Measurements from ENCODE around the gene LIG1.

LIG1 gene

GRCh38 chr19:48181505-48181904, 11.4 kb upstream of the LIG1 start:
- DNase-seq: no peak

GRCh38 chr19:48176226-48176625, 6.1 kb upstream of the LIG1 start:
- no peak for DNase-seq

- DNase-seq: no peak
Measured at GRCh38 chr19:48175578-48175977, 5.4 kb upstream of the LIG1 start.

GRCh38 chr19:48174445-48175030, 4.4 kb upstream of the LIG1 start:
- no peak for DNase-seq

GRCh38 chr19:48171710-48172109, 1.6 kb upstream of the LIG1 start:
- no peak for DNase-seq

- DNase-seq: peak in 1 of 2 donors; percentile 1
Measured at GRCh38 chr19:48170817-48171347, 738 bp upstream of the LIG1 start.

GRCh38 chr19:48169578-48169938, 586 bp downstream of the LIG1 start:
- peak; percentile 84 to 90 for DNase-seq

- no peak for DNase-seq
Measured at GRCh38 chr19:48168689-48169088, 1.5 kb downstream of the LIG1 start.

GRCh38 chr19:48158210-48158790, 11.8 kb downstream of the LIG1 start:
- no peak for DNase-seq

- no peak for DNase-seq
Measured at GRCh38 chr19:48154003-48154402, 16.1 kb downstream of the LIG1 start.

- peak; percentile 57 to 69 for DNase-seq
Measured at GRCh38 chr19:48152551-48152950, 17.6 kb downstream of the LIG1 start.

GRCh38 chr19:48149430-48149829, 20.7 kb downstream of the LIG1 start:
- no peak for DNase-seq

- DNase-seq: no peak
Measured at GRCh38 chr19:48148576-48148975, 21.6 kb downstream of the LIG1 start.

GRCh38 chr19:48147597-48148175, 22.5 kb downstream of the LIG1 start:
- no peak for DNase-seq

GRCh38 chr19:48139053-48139452, 31.1 kb downstream of the LIG1 start:
- no peak for DNase-seq

GRCh38 chr19:48137411-48137810, 32.7 kb downstream of the LIG1 start:
- DNase-seq: no peak

- DNase-seq: no peak
Measured at GRCh38 chr19:48136547-48136946, 33.6 kb downstream of the LIG1 start.

- DNase-seq: peak in 1 of 2 donors; percentile 3
Measured at GRCh38 chr19:48135411-48135810, 34.7 kb downstream of the LIG1 start.

GRCh38 chr19:48133094-48133493, 37.0 kb downstream of the LIG1 start:
- DNase-seq: no peak

- DNase-seq: no peak
Measured at GRCh38 chr19:48127561-48127960, 42.6 kb downstream of the LIG1 start.

- DNase-seq: no peak
Measured at GRCh38 chr19:48123907-48124651, 46.1 kb downstream of the LIG1 start.

- DNase-seq: no peak
Measured at GRCh38 chr19:48122421-48122820, 47.7 kb downstream of the LIG1 start.

- no peak for DNase-seq
Measured at GRCh38 chr19:48121909-48122371, 48.2 kb downstream of the LIG1 start.

GRCh38 chr19:48121066-48121465, 49.1 kb downstream of the LIG1 start:
- DNase-seq: no peak

All from CD4-positive, alpha-beta T cell treated with Interleukin-1 beta for 1 hour (primary cell).